WTC11 (cell line): Measurements from ENCODE around the gene DPCD. TPM values are rescaled to one million over a fixed set of nuclear protein-coding genes. Genes with fewer than 3 reads are reported as not detected.

ENCODE experiments used
- ATAC-seq: fragments of 200-7000 bp; cut with Tn5 transposase; 2 replicates; pipeline ENCODE4 v1.10.0; 2021; ENCODE audit warnings: mild to moderate bottlenecking, moderate library complexity
- CTCF ChIA-PET: fragments of 300-600 bp; sonication (Branson Sonifier 250); formaldehyde crosslinking; loops from one replicate; lab custom pipeline; 2021; ENCODE audit warnings: antibody characterized with exemption; lab: Charles Lee
- POLR2A ChIA-PET: fragments of 350-600 bp; sonication (Branson Sonifier 250); formaldehyde crosslinking; loops from one replicate; lab custom pipeline; 2021; ENCODE audit warnings: antibody characterized with exemption; lab: Charles Lee
- DNase-seq: peaks from one replicate; pipeline ENCODE4 v3.0.0; 2021; ENCODE audit warnings: low spot score
- H3K27ac Mint-ChIP-seq: 2 replicates; pipeline ENCODE4 v1.8.0; 2021; ENCODE audit warnings: mixed read lengths
- H3K27me3 Mint-ChIP-seq: 2 replicates; pipeline ENCODE4 v1.8.0; 2021; ENCODE audit warnings: low read depth, mild to moderate bottlenecking, moderate library complexity, mixed read lengths
- H3K36me3 Mint-ChIP-seq: 2 replicates; pipeline ENCODE4 v1.8.0; 2021; ENCODE audit warnings: mixed read lengths
- H3K4me1 Mint-ChIP-seq: 2 replicates; pipeline ENCODE4 v1.8.0; 2022; ENCODE audit warnings: mixed read lengths
- H3K4me3 Mint-ChIP-seq: 2 replicates; pipeline ENCODE4 v1.8.0; 2021; ENCODE audit warnings: mild to moderate bottlenecking, moderate library complexity, mixed read lengths
- H3K9me3 Mint-ChIP-seq: 2 replicates; pipeline ENCODE4 v1.8.0; 2021; ENCODE audit warnings: mixed read lengths
- AFF4 ChIP-seq: sonication (generic); formaldehyde crosslinking; IDR thresholded peaks from 2 replicates; pipeline ENCODE4 v1.8.1; 2023; ENCODE audit warnings: mild to moderate bottlenecking, missing genetic modification reagents, borderline replicate concordance
- ATF1 ChIP-seq: sonication (generic); formaldehyde crosslinking; IDR thresholded peaks from 2 replicates; pipeline ENCODE4 v1.8.1; 2023; ENCODE audit warnings: mild to moderate bottlenecking, moderate library complexity, missing genetic modification reagents
- CREM ChIP-seq: sonication (generic); formaldehyde crosslinking; IDR thresholded peaks from 2 replicates; pipeline ENCODE4 v1.8.1; 2022; ENCODE audit warnings: mild to moderate bottlenecking, missing genetic modification reagents, moderate library complexity
- E2F5 ChIP-seq: sonication (generic); formaldehyde crosslinking; IDR thresholded peaks from 2 replicates; pipeline ENCODE4 v1.8.1; 2022; ENCODE audit warnings: mild to moderate bottlenecking, moderate library complexity, missing genetic modification reagents
- EMX1 ChIP-seq: fragments of 250-450 bp; sonication (Bioruptor Pico); IDR thresholded peaks from 2 replicates; pipeline ENCODE4 v1.8.0; 2021; ENCODE audit warnings: mild to moderate bottlenecking
- FOXP1 ChIP-seq: sonication (generic); formaldehyde crosslinking; IDR thresholded peaks from 2 replicates; pipeline ENCODE4 v1.8.0; 2022; ENCODE audit warnings: missing genetic modification reagents, mild to moderate bottlenecking, moderate library complexity, borderline replicate concordance
- GTF2I ChIP-seq: fragments of 250-450 bp; sonication (Bioruptor Pico); conservative IDR thresholded peaks from 2 replicates; pipeline ENCODE4 v1.4.0; 2021; ENCODE audit warnings: mild to moderate bottlenecking
- JUN ChIP-seq: sonication (generic); formaldehyde crosslinking; IDR thresholded peaks from 2 replicates; pipeline ENCODE4 v1.8.0; 2023; ENCODE audit warnings: mild to moderate bottlenecking, missing genetic modification reagents
- NR1H2 ChIP-seq: sonication (generic); formaldehyde crosslinking; IDR thresholded peaks from 2 replicates; pipeline ENCODE4 v1.9.0; 2021; ENCODE audit warnings: mild to moderate bottlenecking, moderate library complexity, missing genetic modification reagents
- RORB ChIP-seq: fragments of 250-450 bp; sonication (Bioruptor Pico); IDR thresholded peaks from 2 replicates; pipeline ENCODE4 v1.9.0; 2021; ENCODE audit warnings: mild to moderate bottlenecking
- TEAD4 ChIP-seq: sonication (generic); formaldehyde crosslinking; IDR thresholded peaks from 2 replicates; pipeline ENCODE4 v1.8.0; 2022; ENCODE audit warnings: mild to moderate bottlenecking, missing genetic modification reagents
- TP53 ChIP-seq: sonication (generic); formaldehyde crosslinking; IDR thresholded peaks from 2 replicates; pipeline ENCODE4 v1.8.1; 2023; ENCODE audit warnings: mild to moderate bottlenecking, missing genetic modification reagents
- ZNF219 ChIP-seq: sonication (generic); formaldehyde crosslinking; IDR thresholded peaks from 2 replicates; pipeline ENCODE4 v1.8.0; 2023; ENCODE audit warnings: missing genetic modification reagents, mild to moderate bottlenecking, borderline replicate concordance
- ZNF232 ChIP-seq: sonication (generic); formaldehyde crosslinking; IDR thresholded peaks from 2 replicates; pipeline ENCODE4 v1.8.0; 2022; ENCODE audit warnings: mild to moderate bottlenecking, missing genetic modification reagents
- ZNF423 ChIP-seq: fragments of 250-450 bp; sonication (Bioruptor Pico); IDR thresholded peaks from 2 replicates; pipeline ENCODE4 v2.1.2; 2022; ENCODE audit warnings: mild to moderate bottlenecking, moderate library complexity
- ZNF425 ChIP-seq: fragments of 250-450 bp; sonication (Bioruptor Pico); conservative IDR thresholded peaks from 2 replicates; pipeline ENCODE4 v1.9.0; 2021; ENCODE audit warnings: mild to moderate bottlenecking
- total RNA-seq: library from RNA; stranded (reverse); gene quantifications from 3 replicates; pipeline ENCODE4 v1.2.3, GENCODE V29; 2021

Gene DPCD
- total RNA-seq, 1 experiment from 2014 or later, result 21.8 TPM

GRCh38 chr10:101578803-101579515, 9.2 kb upstream of the DPCD start:
- Mint-ChIP-seq H3K4me3 (no peak overlapping the region), H3K36me3 (peaks cover 23% of the 10 kb centered on the region), H3K4me1 (peaks cover 25% of the 10 kb centered on the region)
- CTCF ChIA-PET, result interaction anchor here (1.9 kb wide), 1 partner anchor 24 kb away, joined by 4 read pairs; no protein-coding TSS in a partner anchor
- TF ChIP-seq TP53 (CRISPR knock-in tag) (no peak), RORB (CRISPR knock-in tag) (no peak), FOXP1 (no peak), CREM (CRISPR knock-in tag) (no peak), EMX1 (CRISPR knock-in tag) (no peak), JUN (CRISPR knock-in tag) (no peak)
- TF ChIP-seq, all 79 proteins: peak for 0
- H3K9me3 Mint-ChIP-seq, result peaks cover 3% of the 10 kb centered on the region; the same call in 1 of the 2 replicates
- peaks cover 5% of the 10 kb centered on the region for H3K27me3 Mint-ChIP-seq
- DNase-seq, result no peak
- POLR2A ChIA-PET, result no interaction called here
- H3K27ac Mint-ChIP-seq, result no peak overlapping the region
- no peak for ATAC-seq

- Mint-ChIP-seq H3K4me1 (peaks cover 19% of the 10 kb centered on the region), H3K27me3 (peaks cover 5% of the 10 kb centered on the region), H3K4me3 (no peak overlapping the region), H3K9me3 (peaks cover 3% of the 10 kb centered on the region; the same call in 1 of the 2 replicates), H3K27ac (no peak overlapping the region), H3K36me3 (peaks cover 26% of the 10 kb centered on the region)
- no peak for DNase-seq
- POLR2A ChIA-PET, result no interaction called here
- ATAC-seq, result no peak
- CTCF ChIA-PET, result interaction anchor here (1.9 kb wide), 1 partner anchor 23 kb away, joined by 4 read pairs; no protein-coding TSS in a partner anchor
- TF ChIP-seq NR1H2 (CRISPR knock-in tag) (no peak), AFF4 (CRISPR knock-in tag) (no peak), ZNF425 (CRISPR knock-in tag) (no peak), ATF1 (CRISPR knock-in tag) (no peak)
Observed at GRCh38 chr10:101579516-101579870, 8.6 kb upstream of the DPCD start.

- no peak for DNase-seq
- POLR2A ChIA-PET, result interaction anchor here (0.7 to 0.9 kb wide), 2 partner anchors 47 to 200 kb away, joined by 4 to 5 read pairs; no protein-coding TSS in a partner anchor
- peak; percentile 31 for ATAC-seq
- peaks cover 17% of the 10 kb centered on the region for H3K4me1 Mint-ChIP-seq
- H3K9me3 Mint-ChIP-seq, result peaks cover 3% of the 10 kb centered on the region; the same call in 1 of the 2 replicates
- H3K27ac Mint-ChIP-seq, result no peak overlapping the region; the same call in 1 of the 2 replicates
- no peak overlapping the region for H3K4me3 Mint-ChIP-seq
- TF ChIP-seq TEAD4 (CRISPR knock-in tag) (no peak), E2F5 (CRISPR knock-in tag) (no peak), ZNF423 (CRISPR knock-in tag) (peak; percentile 82), ZNF219 (CRISPR knock-in tag) (no peak), GTF2I (CRISPR knock-in tag) (peak; percentile 66; the same call in 1 of the 2 replicates), RORB (CRISPR knock-in tag) (no peak), ZNF232 (no peak)
- peaks cover 28% of the 10 kb centered on the region for H3K36me3 Mint-ChIP-seq
- CTCF ChIA-PET, result interaction anchor here (0.7 to 4.7 kb wide), 14 partner anchors 10 to 570 kb away, joined by 3 to 39 read pairs (median 4); no protein-coding TSS in a partner anchor
- H3K27me3 Mint-ChIP-seq, result peaks cover 5% of the 10 kb centered on the region
Observed at GRCh38 chr10:101580486-101581399, 7.4 kb upstream of the DPCD start.
